Gastrocnemius medialis (tissue), 4 donors: ENCODE results near the gene ESR1. TPM values are rescaled to one million over a fixed set of nuclear protein-coding genes. Genes with fewer than 3 reads are reported as not detected.

ENCODE experiments used
- ATAC-seq, 2 donors: fragments of 150-250 bp; one replicate each; pipeline ENCODE4 v1.9.1; 2016
- DNase-seq, 2 donors: peaks; one replicate each; pipeline ENCODE4 v3.0.0-alpha.2; 2019
- H3K27ac ChIP-seq, 4 donors: fragments of 200-600 bp; sonication (generic); 1 replicate in 1 of 4; 2 replicates in 3 of 4; pipeline ENCODE4 v1.5.1; 2016 to 2018; ENCODE audit warnings: mild to moderate bottlenecking in 2 of 4, moderate library complexity in 1 of 4
- H3K27me3 ChIP-seq, 3 donors: fragments of 200-600 bp; sonication (generic) in 2 of 3; 1 replicate in 1 of 3; 2 replicates in 2 of 3; pipeline versions ENCODE4 v1.5.1 to v1.6.0; 2016 to 2019; ENCODE audit warnings: mild to moderate bottlenecking in 1 of 3, moderate library complexity in 1 of 3
- H3K36me3 ChIP-seq, 2 donors: fragments of 200-600 bp; sonication (generic) in 1 of 2; one replicate each; pipeline ENCODE4 v1.5.1; 2017 to 2018
- H3K4me1 ChIP-seq, 2 donors: fragments of 200-600 bp; sonication (generic) in 1 of 2; one replicate each; pipeline ENCODE4 v1.5.1; 2016 to 2017; ENCODE audit warnings: mild to moderate bottlenecking in 2 of 2
- H3K4me3 ChIP-seq, 4 donors: fragments of 200-600 bp; sonication (generic) in 3 of 4; 1 replicate in 1 of 4; 2 replicates in 3 of 4; pipeline ENCODE4 v1.5.1; 2016 to 2019; ENCODE audit warnings: mild to moderate bottlenecking in 2 of 4
- H3K9me3 ChIP-seq, 3 donors: fragments of 200-600 bp; sonication (generic) in 2 of 3; 1 replicate in 1 of 3; 2 replicates in 2 of 3; pipeline ENCODE4 v1.5.1; 2016 to 2019
- POLR2A ChIP-seq, 2 donors: fragments of 450-650 bp; IDR thresholded peaks; one replicate each; pipeline ENCODE4 v1.6.1; 2017; ENCODE audit warnings: antibody characterized with exemption in 2 of 2, mild to moderate bottlenecking in 2 of 2, moderate library complexity in 2 of 2
- in situ Hi-C, 4 donors: fragments of 200-750 bp; cut with MboI; loops; one replicate each; pipeline versions ENCODE4 v1.15.0 to v1.8.0; 2017; ENCODE audit warnings: low sequenced_read_pairs in 4 of 4
- intact Hi-C: fragments of 100-400 bp; cut with DNase I; formaldehyde crosslinking; loops from one replicate; pipeline ENCODE4 v1.15.1; 2023; ENCODE audit warnings: low total_unique reads
- total RNA-seq, 4 donors: library from RNA; depleted of rRNA; stranded (reverse); fragments of >200 nt; gene quantifications; one replicate each; pipeline versions ENCODE4 v1.1.0 to v1.2.3, GENCODE V29; 2016
- TF ChIP-seq, protein P1 (sequence below), 5 experiments: fragments of 450-650 bp in 3 of 5; fragments of 200-600 bp in 2 of 5; sonication (generic) in 2 of 5; IDR thresholded peaks in 4 of 5; conservative IDR thresholded peaks in 1 of 5; 1 replicate in 4 of 5; 2 replicates in 1 of 5; pipeline ENCODE4 v1.5.1; 2016 to 2019; ENCODE audit warnings: antibody characterized with exemption in 5 of 5, mild to moderate bottlenecking in 3 of 5, moderate library complexity in 3 of 5

The ESR1 gene
- total RNA-seq, 4 donors from 2014 or later: 0.61 to 1.1 (median 1.1) TPM

- Histone ChIP-seq H3K4me3 (no peak overlapping the region), H3K9me3 (no peaks in the 10 kb centered on the region), H3K27ac (no peak overlapping the region), H3K36me3 (no peaks in the 10 kb centered on the region), H3K27me3 (no peaks in the 10 kb centered on the region), H3K4me1 (peaks cover 10 to 24% of the 10 kb centered on the region in 2 donors)
- DNase-seq: no peak
- TF ChIP-seq, protein P1, sequence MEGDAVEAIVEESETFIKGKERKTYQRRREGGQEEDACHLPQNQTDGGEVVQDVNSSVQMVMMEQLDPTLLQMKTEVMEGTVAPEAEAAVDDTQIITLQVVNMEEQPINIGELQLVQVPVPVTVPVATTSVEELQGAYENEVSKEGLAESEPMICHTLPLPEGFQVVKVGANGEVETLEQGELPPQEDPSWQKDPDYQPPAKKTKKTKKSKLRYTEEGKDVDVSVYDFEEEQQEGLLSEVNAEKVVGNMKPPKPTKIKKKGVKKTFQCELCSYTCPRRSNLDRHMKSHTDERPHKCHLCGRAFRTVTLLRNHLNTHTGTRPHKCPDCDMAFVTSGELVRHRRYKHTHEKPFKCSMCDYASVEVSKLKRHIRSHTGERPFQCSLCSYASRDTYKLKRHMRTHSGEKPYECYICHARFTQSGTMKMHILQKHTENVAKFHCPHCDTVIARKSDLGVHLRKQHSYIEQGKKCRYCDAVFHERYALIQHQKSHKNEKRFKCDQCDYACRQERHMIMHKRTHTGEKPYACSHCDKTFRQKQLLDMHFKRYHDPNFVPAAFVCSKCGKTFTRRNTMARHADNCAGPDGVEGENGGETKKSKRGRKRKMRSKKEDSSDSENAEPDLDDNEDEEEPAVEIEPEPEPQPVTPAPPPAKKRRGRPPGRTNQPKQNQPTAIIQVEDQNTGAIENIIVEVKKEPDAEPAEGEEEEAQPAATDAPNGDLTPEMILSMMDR (IDR thresholded peaks at IDR 0.05 in 4 of 5, conservative IDR thresholded peaks at IDR 0.05 in 1 of 5): no peak
- no peak for TF ChIP-seq POLR2A (IDR thresholded peaks at IDR 0.05)
- in situ Hi-C loops: no loop called here
- intact Hi-C loops: no loop called here
- ATAC-seq: no peak
These were observed 284.4 kb downstream of the ESR1 start for GRCh38 chr6:152091851-152092341.

- Histone ChIP-seq H3K27me3 (no peaks in the 10 kb centered on the region), H3K36me3 (no peaks in the 10 kb centered on the region), H3K9me3 (no peaks in the 10 kb centered on the region), H3K4me3 (no peak overlapping the region), H3K27ac (peak overlapping the region in 1 of 4 donors; percentile 33), H3K4me1 (peaks cover 17 to 33% of the 10 kb centered on the region in 2 donors)
- DNase-seq (no peak), ATAC-seq (no peak)
- in situ Hi-C loops: no loop called here
- intact Hi-C loops: no loop called here
- TF ChIP-seq POLR2A (IDR thresholded peaks at IDR 0.05): no peak
- TF ChIP-seq, protein P1 (IDR thresholded peaks at IDR 0.05 in 4 of 5, conservative IDR thresholded peaks at IDR 0.05 in 1 of 5): no peak
These were observed 286.2 kb downstream of the ESR1 start for GRCh38 chr6:152093711-152094110.

DNA sequence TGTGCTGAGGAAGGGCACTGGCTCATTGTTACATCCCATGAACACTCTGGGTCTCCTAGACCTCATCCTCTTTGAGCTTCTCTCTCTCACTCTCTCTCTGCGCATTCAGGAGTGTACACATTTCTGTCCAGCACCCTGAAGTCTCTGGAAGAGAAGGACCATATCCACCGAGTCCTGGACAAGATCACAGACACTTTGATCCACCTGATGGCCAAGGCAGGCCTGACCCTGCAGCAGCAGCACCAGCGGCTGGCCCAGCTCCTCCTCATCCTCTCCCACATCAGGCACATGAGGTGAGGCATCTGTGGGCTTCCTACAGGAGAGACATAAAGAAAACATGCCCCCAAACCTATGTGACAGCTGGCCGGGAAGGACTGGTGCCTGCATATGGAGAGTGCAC lies 286.8 kb downstream of the ESR1 start:
- TF ChIP-seq POLR2A (IDR thresholded peaks at IDR 0.05): no peak
- TF ChIP-seq, protein P1 (IDR thresholded peaks at IDR 0.05 in 4 of 5, conservative IDR thresholded peaks at IDR 0.05 in 1 of 5): no peak
- H3K4me3 ChIP-seq: no peak overlapping the region
- in situ Hi-C loops: no loop called here
- H3K4me1 ChIP-seq: peaks cover 21 to 39% of the 10 kb centered on the region in 2 donors
- peak overlapping the region; percentile 75 to 76 (median 76) for H3K27ac ChIP-seq
- H3K9me3 ChIP-seq: no peaks in the 10 kb centered on the region
- no peaks in the 10 kb centered on the region for H3K27me3 ChIP-seq
- intact Hi-C loops: no loop called here
- DNase-seq (no peak), ATAC-seq (no peak)
- no peaks in the 10 kb centered on the region for H3K36me3 ChIP-seq

GRCh38 chr6:152094992-152095592 lies 287.6 kb downstream of the ESR1 start:
- peak; percentile 90 to 95 for ATAC-seq
- H3K4me3 ChIP-seq: no peak overlapping the region
- intact Hi-C loops (no loop called here), in situ Hi-C loops (no loop called here)
- DNase-seq: peak; percentile 84 to 90
- no peaks in the 10 kb centered on the region for H3K36me3 ChIP-seq
- H3K27me3 ChIP-seq: no peaks in the 10 kb centered on the region
- H3K4me1 ChIP-seq: peaks cover 29 to 47% of the 10 kb centered on the region in 2 donors
- TF ChIP-seq POLR2A (IDR thresholded peaks at IDR 0.05): no peak
- TF ChIP-seq, protein P1 (IDR thresholded peaks at IDR 0.05 in 4 of 5, conservative IDR thresholded peaks at IDR 0.05 in 1 of 5): no peak
- no peaks in the 10 kb centered on the region for H3K9me3 ChIP-seq
- H3K27ac ChIP-seq: peak overlapping the region; percentile 75 to 76 (median 76)
